HepG2 (cell line): ENCODE results near the gene MYH7B. TPM values are rescaled to one million over a fixed set of nuclear protein-coding genes. Genes with fewer than 3 reads are reported as not detected.

ENCODE experiments used
- ARID4A ChIP-seq: sonication (generic); formaldehyde crosslinking; IDR thresholded peaks from 2 replicates; pipeline ENCODE4 v1.5.0; 2020; ENCODE audit warnings: mild to moderate bottlenecking, missing genetic modification reagents, borderline replicate concordance
- CENPX ChIP-seq: sonication (generic); formaldehyde crosslinking; IDR thresholded peaks from 2 replicates; pipeline ENCODE4 v1.9.0; 2021; ENCODE audit warnings: mild to moderate bottlenecking, missing genetic modification reagents, moderate library complexity
- DMAP1 ChIP-seq: IDR thresholded peaks from 2 replicates; pipeline ENCODE4 v1.6.1; 2016
- DNMT1 ChIP-seq: sonication (generic); formaldehyde crosslinking; IDR thresholded peaks from 2 replicates; pipeline ENCODE4 v1.5.1; 2020; ENCODE audit warnings: mild to moderate bottlenecking, missing genetic modification reagents
- FIP1L1 ChIP-seq: fragments of 200-400 bp; formaldehyde crosslinking; IDR thresholded peaks from 2 replicates; pipeline ENCODE4 v1.6.1; 2018; ENCODE audit warnings: low read depth, mild to moderate bottlenecking, low read length, moderate library complexity, borderline replicate concordance; ENCODE audit not compliant: insufficient read depth
- FOSL2 ChIP-seq: sonication (generic); formaldehyde crosslinking; IDR thresholded peaks from 2 replicates; pipeline ENCODE4 v1.4.0; 2020; ENCODE audit warnings: missing genetic modification reagents
- HOXD1 ChIP-seq: sonication (generic); formaldehyde crosslinking; IDR thresholded peaks from 2 replicates; pipeline ENCODE4 v1.5.0; 2020; ENCODE audit warnings: missing genetic modification reagents
- MAF1 ChIP-seq: sonication (generic); formaldehyde crosslinking; IDR thresholded peaks from 2 replicates; pipeline ENCODE4 v1.5.0; 2020; ENCODE audit warnings: missing genetic modification reagents, borderline replicate concordance
- MLLT10 ChIP-seq: sonication (generic); formaldehyde crosslinking; IDR thresholded peaks from 2 replicates; pipeline ENCODE4 v1.4.0; 2020; ENCODE audit warnings: missing genetic modification reagents
- SNAPC2 ChIP-seq: sonication (generic); formaldehyde crosslinking; IDR thresholded peaks from 2 replicates; pipeline ENCODE4 v1.8.1; 2022; ENCODE audit warnings: mild to moderate bottlenecking, missing genetic modification reagents
- SPEN ChIP-seq: sonication (generic); formaldehyde crosslinking; IDR thresholded peaks from 2 replicates; pipeline ENCODE4 v1.5.1; 2020; ENCODE audit warnings: low read depth, mild to moderate bottlenecking, missing genetic modification reagents
- TOPORS ChIP-seq: sonication (generic); formaldehyde crosslinking; IDR thresholded peaks from 2 replicates; pipeline ENCODE4 v1.8.0; 2023; ENCODE audit warnings: mild to moderate bottlenecking, missing genetic modification reagents
- ZKSCAN1 ChIP-seq: fragments of 150-350 bp; IDR thresholded peaks from 2 replicates; pipeline ENCODE4 v1.6.1; 2014; ENCODE audit warnings: low read length
- ZNF20 ChIP-seq: sonication (generic); formaldehyde crosslinking; IDR thresholded peaks from 2 replicates; pipeline ENCODE4 v1.4.0; 2020; ENCODE audit warnings: mild to moderate bottlenecking, moderate library complexity, missing genetic modification reagents
- ZNF253 ChIP-seq: sonication (generic); formaldehyde crosslinking; IDR thresholded peaks from 2 replicates; pipeline ENCODE4 v1.8.0; 2022; ENCODE audit warnings: mild to moderate bottlenecking, missing genetic modification reagents, borderline replicate concordance
- ZNF432 ChIP-seq: sonication (generic); formaldehyde crosslinking; IDR thresholded peaks from 2 replicates; pipeline ENCODE4 v1.5.0; 2020; ENCODE audit warnings: missing genetic modification reagents, mild to moderate bottlenecking, borderline replicate concordance
- ZNF569 ChIP-seq: sonication (generic); formaldehyde crosslinking; IDR thresholded peaks from 2 replicates; pipeline ENCODE4 v1.5.0; 2020; ENCODE audit warnings: mild to moderate bottlenecking, missing genetic modification reagents, moderate library complexity, borderline replicate concordance
- ZNF703 ChIP-seq: sonication (generic); formaldehyde crosslinking; IDR thresholded peaks from 2 replicates; pipeline ENCODE4 v1.5.1; 2020; ENCODE audit warnings: missing genetic modification reagents, mild to moderate bottlenecking, moderate library complexity, borderline replicate concordance
- ZNF781 ChIP-seq: sonication (generic); formaldehyde crosslinking; IDR thresholded peaks from 2 replicates; pipeline ENCODE4 v1.5.1; 2020; ENCODE audit warnings: borderline replicate concordance, mild to moderate bottlenecking, missing genetic modification reagents; ENCODE audit errors: not compliant biosample characterization
- polyA plus RNA-seq, 8 experiments: library from polyadenylated mRNA; depleted of rRNA in 3 of 8; stranded (reverse) in 7 of 8; unstranded in 1 of 8; fragments of >200 nt; fragmentation: Illumina TruSeq in 4 of 8; extraction: Trizol in 4 of 8; gene quantifications; 2 replicates each; pipeline versions ENCODE4 v1.2.1 to v1.2.3, GENCODE V29; 2011 to 2016; ENCODE audit warnings: low read depth in 4 of 8, missing spikeins in 1 of 8, mixed read lengths in 1 of 8; ENCODE audit not compliant: insufficient read depth in 1 of 8
- total RNA-seq, 5 experiments: library from RNA; depleted of rRNA; stranded (reverse); fragments of >200 nt; fragmentation: Illumina TruSeq; extraction: Trizol; gene quantifications; 2 replicates each; pipeline ENCODE4 v1.2.3, GENCODE V29; 2016; ENCODE audit warnings: low read depth in 1 of 5
- TF ChIP-seq, protein P1 (sequence below): sonication (generic); formaldehyde crosslinking; IDR thresholded peaks from 2 replicates; pipeline ENCODE4 v1.4.0; 2020; ENCODE audit warnings: missing genetic modification reagents, borderline replicate concordance

Gene MYH7B
- total and polyA plus RNA-seq, 2 of the 13 experiments (the other 11 are each of a cell fraction or from before 2014, with no cell fraction given), result 0.05 to 0.20 TPM

- TF ChIP-seq ARID4A (peak; percentile 97), ZKSCAN1 (0 out of 2 replicates have a peak, but pooled peaks have one; percentile 33), ZNF20 (CRISPR knock-in tag) (peak; percentile 83), ZNF432 (CRISPR knock-in tag) (peak; percentile 68), FOSL2 (CRISPR knock-in tag) (peak; percentile 72; the same call in 1 of the 2 replicates), TOPORS (CRISPR knock-in tag) (peak; percentile 92), MLLT10 (CRISPR knock-in tag) (no peak), DNMT1 (CRISPR knock-in tag) (no peak), ZNF569 (CRISPR knock-in tag) (peak; percentile 97; the same call in 1 of the 2 replicates), CENPX (CRISPR knock-in tag) (no peak), SPEN (CRISPR knock-in tag) (peak; percentile 92), SNAPC2 (CRISPR knock-in tag) (peak; percentile 90; the same call in 1 of the 2 replicates), ZNF253 (CRISPR knock-in tag) (peak; percentile 91; the same call in 1 of the 2 replicates), ZNF781 (CRISPR knock-in tag) (peak; percentile 86), DMAP1 (CRISPR knock-in tag) (peak; percentile 95), MAF1 (0 out of 2 replicates have a peak, but pooled peaks have one; percentile 60), FIP1L1 (peak; percentile 84; the same call in 1 of the 2 replicates), ZNF703 (CRISPR knock-in tag) (peak; percentile 82; the same call in 1 of the 2 replicates), HOXD1 (CRISPR knock-in tag) (peak; percentile 91)
- TF ChIP-seq, protein P1, sequence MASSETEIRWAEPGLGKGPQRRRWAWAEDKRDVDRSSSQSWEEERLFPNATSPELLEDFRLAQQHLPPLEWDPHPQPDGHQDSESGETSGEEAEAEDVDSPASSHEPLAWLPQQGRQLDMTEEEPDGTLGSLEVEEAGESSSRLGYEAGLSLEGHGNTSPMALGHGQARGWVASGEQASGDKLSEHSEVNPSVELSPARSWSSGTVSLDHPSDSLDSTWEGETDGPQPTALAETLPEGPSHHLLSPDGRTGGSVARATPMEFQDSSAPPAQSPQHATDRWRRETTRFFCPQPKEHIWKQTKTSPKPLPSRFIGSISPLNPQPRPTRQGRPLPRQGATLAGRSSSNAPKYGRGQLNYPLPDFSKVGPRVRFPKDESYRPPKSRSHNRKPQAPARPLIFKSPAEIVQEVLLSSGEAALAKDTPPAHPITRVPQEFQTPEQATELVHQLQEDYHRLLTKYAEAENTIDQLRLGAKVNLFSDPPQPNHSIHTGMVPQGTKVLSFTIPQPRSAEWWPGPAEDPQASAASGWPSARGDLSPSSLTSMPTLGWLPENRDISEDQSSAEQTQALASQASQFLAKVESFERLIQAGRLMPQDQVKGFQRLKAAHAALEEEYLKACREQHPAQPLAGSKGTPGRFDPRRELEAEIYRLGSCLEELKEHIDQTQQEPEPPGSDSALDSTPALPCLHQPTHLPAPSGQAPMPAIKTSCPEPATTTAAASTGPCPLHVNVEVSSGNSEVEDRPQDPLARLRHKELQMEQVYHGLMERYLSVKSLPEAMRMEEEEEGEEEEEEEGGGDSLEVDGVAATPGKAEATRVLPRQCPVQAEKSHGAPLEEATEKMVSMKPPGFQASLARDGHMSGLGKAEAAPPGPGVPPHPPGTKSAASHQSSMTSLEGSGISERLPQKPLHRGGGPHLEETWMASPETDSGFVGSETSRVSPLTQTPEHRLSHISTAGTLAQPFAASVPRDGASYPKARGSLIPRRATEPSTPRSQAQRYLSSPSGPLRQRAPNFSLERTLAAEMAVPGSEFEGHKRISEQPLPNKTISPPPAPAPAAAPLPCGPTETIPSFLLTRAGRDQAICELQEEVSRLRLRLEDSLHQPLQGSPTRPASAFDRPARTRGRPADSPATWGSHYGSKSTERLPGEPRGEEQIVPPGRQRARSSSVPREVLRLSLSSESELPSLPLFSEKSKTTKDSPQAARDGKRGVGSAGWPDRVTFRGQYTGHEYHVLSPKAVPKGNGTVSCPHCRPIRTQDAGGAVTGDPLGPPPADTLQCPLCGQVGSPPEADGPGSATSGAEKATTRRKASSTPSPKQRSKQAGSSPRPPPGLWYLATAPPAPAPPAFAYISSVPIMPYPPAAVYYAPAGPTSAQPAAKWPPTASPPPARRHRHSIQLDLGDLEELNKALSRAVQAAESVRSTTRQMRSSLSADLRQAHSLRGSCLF (CRISPR knock-in tag), result no peak; the same call in 1 of the 2 replicates
Observed at GRCh38 chr20:34955231-34956040, at the start of gene MYH7B, which contains the start of gene GSS (continued).
